ENCODE results near the gene SLC7A7. TPM values are rescaled to one million over a fixed set of nuclear protein-coding genes. Genes with fewer than 3 reads are reported as not detected.

SLC7A7 gene
- total and polyA plus RNA-seq, 2 of the 13 experiments (the other 11 are each of a cell fraction or from before 2014, with no cell fraction given), result 0.13 to 0.63 TPM

- TF ChIP-seq, protein P1, sequence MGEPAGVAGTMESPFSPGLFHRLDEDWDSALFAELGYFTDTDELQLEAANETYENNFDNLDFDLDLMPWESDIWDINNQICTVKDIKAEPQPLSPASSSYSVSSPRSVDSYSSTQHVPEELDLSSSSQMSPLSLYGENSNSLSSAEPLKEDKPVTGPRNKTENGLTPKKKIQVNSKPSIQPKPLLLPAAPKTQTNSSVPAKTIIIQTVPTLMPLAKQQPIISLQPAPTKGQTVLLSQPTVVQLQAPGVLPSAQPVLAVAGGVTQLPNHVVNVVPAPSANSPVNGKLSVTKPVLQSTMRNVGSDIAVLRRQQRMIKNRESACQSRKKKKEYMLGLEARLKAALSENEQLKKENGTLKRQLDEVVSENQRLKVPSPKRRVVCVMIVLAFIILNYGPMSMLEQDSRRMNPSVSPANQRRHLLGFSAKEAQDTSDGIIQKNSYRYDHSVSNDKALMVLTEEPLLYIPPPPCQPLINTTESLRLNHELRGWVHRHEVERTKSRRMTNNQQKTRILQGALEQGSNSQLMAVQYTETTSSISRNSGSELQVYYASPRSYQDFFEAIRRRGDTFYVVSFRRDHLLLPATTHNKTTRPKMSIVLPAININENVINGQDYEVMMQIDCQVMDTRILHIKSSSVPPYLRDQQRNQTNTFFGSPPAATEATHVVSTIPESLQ (CRISPR knock-in tag; conservative IDR thresholded peaks at IDR 0.05), result no peak
- TF ChIP-seq ZNF276 (CRISPR knock-in tag; IDR thresholded peaks at IDR 0.05; ENCODE audit: low read depth) (0 out of 2 replicates have a peak, but pooled peaks have one; percentile 6), ZNF383 (CRISPR knock-in tag; IDR thresholded peaks at IDR 0.05; ENCODE audit: borderline replicate concordance) (no peak), PATZ1 (CRISPR knock-in tag; IDR thresholded peaks at IDR 0.05) (no peak), ZFP36L2 (CRISPR knock-in tag; IDR thresholded peaks at IDR 0.05) (no peak), MZF1 (CRISPR knock-in tag; IDR thresholded peaks at IDR 0.05; ENCODE audit: borderline replicate concordance) (no peak), ADNP (CRISPR knock-in tag; IDR thresholded peaks at IDR 0.05) (no peak), DNMT3B (CRISPR knock-in tag; conservative IDR thresholded peaks at IDR 0.05) (no peak), DNMT1 (CRISPR knock-in tag; IDR thresholded peaks at IDR 0.05) (no peak; the same call in 1 of the 2 replicates), ZNF780A (CRISPR knock-in tag; IDR thresholded peaks at IDR 0.05) (no peak), ZNF30 (CRISPR knock-in tag; IDR thresholded peaks at IDR 0.05) (no peak), PAX8 (CRISPR knock-in tag; IDR thresholded peaks at IDR 0.05; ENCODE audit: borderline replicate concordance) (no peak)
- TF ChIP-seq, protein P2, sequence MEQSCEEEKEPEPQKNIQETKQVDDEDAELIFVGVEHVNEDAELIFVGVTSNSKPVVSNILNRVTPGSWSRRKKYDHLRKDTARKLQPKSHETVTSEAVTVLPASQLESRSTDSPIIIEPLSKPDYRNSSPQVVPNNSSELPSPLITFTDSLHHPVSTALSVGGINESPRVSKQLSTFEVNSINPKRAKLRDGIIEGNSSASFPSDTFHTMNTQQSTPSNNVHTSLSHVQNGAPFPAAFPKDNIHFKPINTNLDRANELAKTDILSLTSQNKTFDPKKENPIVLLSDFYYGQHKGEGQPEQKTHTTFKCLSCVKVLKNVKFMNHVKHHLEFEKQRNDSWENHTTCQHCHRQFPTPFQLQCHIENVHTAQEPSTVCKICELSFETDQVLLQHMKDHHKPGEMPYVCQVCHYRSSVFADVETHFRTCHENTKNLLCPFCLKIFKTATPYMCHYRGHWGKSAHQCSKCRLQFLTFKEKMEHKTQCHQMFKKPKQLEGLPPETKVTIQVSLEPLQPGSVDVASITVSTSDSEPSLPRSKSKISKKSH (CRISPR knock-in tag; IDR thresholded peaks at IDR 0.05; ENCODE audit: borderline replicate concordance), result 0 out of 2 replicates have a peak, but pooled peaks have one; percentile 24
- TF ChIP-seq, protein P3, sequence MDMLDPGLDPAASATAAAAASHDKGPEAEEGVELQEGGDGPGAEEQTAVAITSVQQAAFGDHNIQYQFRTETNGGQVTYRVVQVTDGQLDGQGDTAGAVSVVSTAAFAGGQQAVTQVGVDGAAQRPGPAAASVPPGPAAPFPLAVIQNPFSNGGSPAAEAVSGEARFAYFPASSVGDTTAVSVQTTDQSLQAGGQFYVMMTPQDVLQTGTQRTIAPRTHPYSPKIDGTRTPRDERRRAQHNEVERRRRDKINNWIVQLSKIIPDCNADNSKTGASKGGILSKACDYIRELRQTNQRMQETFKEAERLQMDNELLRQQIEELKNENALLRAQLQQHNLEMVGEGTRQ (IDR thresholded peaks at IDR 0.05; ENCODE audit: low read depth, low read length), result no peak
- TF ChIP-seq, protein P3 (CRISPR knock-in tag; IDR thresholded peaks at IDR 0.05; ENCODE audit: borderline replicate concordance), result no peak
Measured at GRCh38 chr14:22819151-22819988, 4.1 kb upstream of the SLC7A7 start (continued).

Data from HepG2 (cell line).